WTC11 (cell line): ENCODE results near the gene COL21A1. TPM values are rescaled to one million over a fixed set of nuclear protein-coding genes. Genes with fewer than 3 reads are reported as not detected.
A peak's percentile ranks its signal among the peaks of the same experiment; 100 is the strongest.

Experiments used
- ATAC-seq: fragments of 200-7000 bp; cut with Tn5 transposase; 2 replicates; pipeline ENCODE4 v1.10.0; 2021; ENCODE audit warnings: mild to moderate bottlenecking, moderate library complexity
- CTCF ChIA-PET: fragments of 300-600 bp; sonication (Branson Sonifier 250); formaldehyde crosslinking; loops from one replicate; lab custom pipeline; 2021; ENCODE audit warnings: antibody characterized with exemption; lab: Charles Lee
- POLR2A ChIA-PET: fragments of 350-600 bp; sonication (Branson Sonifier 250); formaldehyde crosslinking; loops from one replicate; lab custom pipeline; 2021; ENCODE audit warnings: antibody characterized with exemption; lab: Charles Lee
- DNase-seq: peaks from one replicate; pipeline ENCODE4 v3.0.0; 2021; ENCODE audit warnings: low spot score
- H3K27ac Mint-ChIP-seq: 2 replicates; pipeline ENCODE4 v1.8.0; 2021; ENCODE audit warnings: mixed read lengths
- H3K27me3 Mint-ChIP-seq: 2 replicates; pipeline ENCODE4 v1.8.0; 2021; ENCODE audit warnings: low read depth, mild to moderate bottlenecking, moderate library complexity, mixed read lengths
- H3K36me3 Mint-ChIP-seq: 2 replicates; pipeline ENCODE4 v1.8.0; 2021; ENCODE audit warnings: mixed read lengths
- H3K4me1 Mint-ChIP-seq: 2 replicates; pipeline ENCODE4 v1.8.0; 2022; ENCODE audit warnings: mixed read lengths
- H3K4me3 Mint-ChIP-seq: 2 replicates; pipeline ENCODE4 v1.8.0; 2021; ENCODE audit warnings: mild to moderate bottlenecking, moderate library complexity, mixed read lengths
- H3K9me3 Mint-ChIP-seq: 2 replicates; pipeline ENCODE4 v1.8.0; 2021; ENCODE audit warnings: mixed read lengths
- ATF1 ChIP-seq: sonication (generic); formaldehyde crosslinking; IDR thresholded peaks from 2 replicates; pipeline ENCODE4 v1.8.1; 2023; ENCODE audit warnings: mild to moderate bottlenecking, moderate library complexity, missing genetic modification reagents
- ESRRA ChIP-seq: sonication (generic); formaldehyde crosslinking; IDR thresholded peaks from 2 replicates; pipeline ENCODE4 v1.8.1; 2022; ENCODE audit warnings: mild to moderate bottlenecking, missing genetic modification reagents, borderline replicate concordance
- GTF2I ChIP-seq: fragments of 250-450 bp; sonication (Bioruptor Pico); conservative IDR thresholded peaks from 2 replicates; pipeline ENCODE4 v1.4.0; 2021; ENCODE audit warnings: mild to moderate bottlenecking
- JAZF1 ChIP-seq: fragments of 250-450 bp; sonication (Bioruptor Pico); IDR thresholded peaks from 2 replicates; pipeline ENCODE4 v1.9.0; 2021; ENCODE audit warnings: moderate library complexity, mild to moderate bottlenecking, inconsistent platforms
- NR2C2 ChIP-seq: sonication (generic); formaldehyde crosslinking; IDR thresholded peaks from 2 replicates; pipeline ENCODE4 v1.8.0; 2022; ENCODE audit warnings: mild to moderate bottlenecking, missing genetic modification reagents
- OVOL2 ChIP-seq: fragments of 250-450 bp; sonication (Bioruptor Pico); IDR thresholded peaks from 2 replicates; pipeline ENCODE4 v1.9.0; 2021; ENCODE audit warnings: mild to moderate bottlenecking, borderline replicate concordance
- RELA ChIP-seq: sonication (generic); formaldehyde crosslinking; IDR thresholded peaks from 2 replicates; pipeline ENCODE4 v1.8.1; 2022; ENCODE audit warnings: missing genetic modification reagents, mild to moderate bottlenecking, borderline replicate concordance
- SOX15 ChIP-seq: fragments of 250-450 bp; sonication (Bioruptor Pico); IDR thresholded peaks from 2 replicates; pipeline ENCODE4 v1.9.0; 2021; ENCODE audit warnings: mild to moderate bottlenecking
- TP53 ChIP-seq: sonication (generic); formaldehyde crosslinking; IDR thresholded peaks from 2 replicates; pipeline ENCODE4 v1.8.1; 2023; ENCODE audit warnings: mild to moderate bottlenecking, missing genetic modification reagents
- ZNF138 ChIP-seq: sonication (generic); formaldehyde crosslinking; conservative IDR thresholded peaks from 2 replicates; pipeline ENCODE4 v1.8.1; 2022; ENCODE audit warnings: mild to moderate bottlenecking, moderate library complexity, missing genetic modification reagents
- ZNF232 ChIP-seq: sonication (generic); formaldehyde crosslinking; IDR thresholded peaks from 2 replicates; pipeline ENCODE4 v1.8.0; 2022; ENCODE audit warnings: mild to moderate bottlenecking, missing genetic modification reagents
- ZNF317 ChIP-seq: sonication (generic); formaldehyde crosslinking; IDR thresholded peaks from 2 replicates; pipeline ENCODE4 v1.8.1; 2023; ENCODE audit warnings: low read depth, mild to moderate bottlenecking, moderate library complexity, missing genetic modification reagents, borderline replicate concordance
- total RNA-seq: library from RNA; stranded (reverse); gene quantifications from 3 replicates; pipeline ENCODE4 v1.2.3, GENCODE V29; 2021
- TF ChIP-seq, protein P1 (sequence below): fragments of 250-450 bp; sonication (Bioruptor Pico); IDR thresholded peaks from 2 replicates; pipeline ENCODE4 v2.1.2; 2022; ENCODE audit warnings: mild to moderate bottlenecking, moderate library complexity
- TF ChIP-seq, protein P2 (sequence below): sonication (generic); formaldehyde crosslinking; IDR thresholded peaks from 2 replicates; pipeline ENCODE4 v1.8.1; 2022; ENCODE audit warnings: mild to moderate bottlenecking, moderate library complexity, missing genetic modification reagents
- TF ChIP-seq, protein P3 (sequence below): fragments of 250-450 bp; sonication (Bioruptor Pico); IDR thresholded peaks from 2 replicates; pipeline ENCODE4 v1.9.0; 2021; ENCODE audit warnings: moderate library complexity, mild to moderate bottlenecking, inconsistent platforms, borderline replicate concordance
- TF ChIP-seq, protein P4 (sequence below): sonication (generic); formaldehyde crosslinking; IDR thresholded peaks from 2 replicates; pipeline ENCODE4 v1.8.0; 2022; ENCODE audit warnings: missing genetic modification reagents
- TF ChIP-seq, protein P5 (sequence below): fragments of 250-450 bp; sonication (Bioruptor Pico); IDR thresholded peaks from 2 replicates; pipeline ENCODE4 v1.9.0; 2021; ENCODE audit warnings: mild to moderate bottlenecking
- TF ChIP-seq, protein P6 (sequence below): sonication (generic); formaldehyde crosslinking; IDR thresholded peaks from 2 replicates; pipeline ENCODE4 v1.8.1; 2023; ENCODE audit warnings: mild to moderate bottlenecking, missing genetic modification reagents, moderate library complexity
- TF ChIP-seq, protein P7 (sequence below): sonication (generic); formaldehyde crosslinking; IDR thresholded peaks from 2 replicates; pipeline ENCODE4 v1.8.0; 2022; ENCODE audit warnings: mild to moderate bottlenecking, missing genetic modification reagents

COL21A1 gene
- total RNA-seq, 1 experiment from 2014 or later = 4.4 TPM

DNA sequence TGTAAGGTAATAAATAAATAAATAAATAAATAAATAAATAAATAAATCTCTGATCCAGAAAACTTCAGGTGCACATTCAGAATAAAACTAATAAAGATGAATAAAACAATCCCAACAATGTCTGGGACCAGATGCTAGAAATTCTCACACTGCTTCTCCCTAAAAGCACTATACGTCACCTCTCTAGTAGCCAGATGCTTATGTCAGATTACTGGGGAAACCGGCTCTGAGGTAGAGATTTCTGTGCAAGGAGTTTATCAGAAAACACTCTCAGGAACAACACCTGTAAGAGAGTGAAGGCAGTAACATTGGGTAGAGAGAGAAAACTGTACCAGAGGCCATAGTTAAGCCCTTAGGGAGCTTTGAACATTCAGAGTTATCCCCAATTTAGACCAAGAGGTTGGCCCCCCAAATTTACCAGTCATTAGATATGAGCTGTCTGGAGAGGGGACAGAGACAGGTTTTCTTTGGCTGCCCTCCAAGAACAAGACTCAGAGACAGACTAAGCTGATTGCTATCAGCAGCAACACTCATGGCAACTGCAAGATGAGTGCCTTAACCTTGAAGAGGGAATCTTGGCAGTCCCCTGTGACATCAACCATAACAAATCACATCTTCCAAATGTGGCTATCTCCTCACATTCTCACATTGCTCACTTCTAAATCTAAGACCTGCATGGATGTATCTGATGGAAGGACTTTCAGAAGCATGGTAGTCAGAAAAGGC lies 220.8 kb downstream of the COL21A1 start (continued):
- TF ChIP-seq, protein P1, sequence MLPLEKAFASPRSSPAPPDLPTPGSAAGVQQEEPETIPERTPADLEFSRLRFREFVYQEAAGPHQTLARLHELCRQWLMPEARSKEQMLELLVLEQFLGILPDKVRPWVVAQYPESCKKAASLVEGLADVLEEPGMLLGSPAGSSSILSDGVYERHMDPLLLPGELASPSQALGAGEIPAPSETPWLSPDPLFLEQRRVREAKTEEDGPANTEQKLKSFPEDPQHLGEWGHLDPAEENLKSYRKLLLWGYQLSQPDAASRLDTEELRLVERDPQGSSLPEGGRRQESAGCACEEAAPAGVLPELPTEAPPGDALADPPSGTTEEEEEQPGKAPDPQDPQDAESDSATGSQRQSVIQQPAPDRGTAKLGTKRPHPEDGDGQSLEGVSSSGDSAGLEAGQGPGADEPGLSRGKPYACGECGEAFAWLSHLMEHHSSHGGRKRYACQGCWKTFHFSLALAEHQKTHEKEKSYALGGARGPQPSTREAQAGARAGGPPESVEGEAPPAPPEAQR (CRISPR knock-in tag) = no peak

DNA sequence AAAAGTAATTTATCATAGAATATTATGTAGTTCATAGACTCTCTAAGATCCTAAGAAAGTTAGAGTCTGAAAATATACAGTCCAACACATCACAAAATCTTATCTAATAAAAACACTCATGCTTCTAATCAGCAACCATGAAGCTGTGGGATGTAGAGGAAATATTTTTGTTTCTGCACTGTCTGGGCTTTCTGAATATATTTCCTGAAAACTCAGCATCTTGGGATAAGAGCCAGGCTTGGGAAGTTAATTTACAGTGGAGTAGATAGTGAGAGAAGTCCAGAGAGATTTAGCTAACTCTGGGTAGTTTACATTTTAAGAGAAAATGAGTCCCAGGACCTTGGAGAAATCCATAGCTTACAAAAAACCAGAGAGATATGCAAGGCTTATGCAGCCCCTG lies 221.6 kb downstream of the COL21A1 start:
- Mint-ChIP-seq H3K27me3 (no peaks in the 10 kb centered on the region), H3K36me3 (peaks cover 4% of the 10 kb centered on the region; the same call in 1 of the 2 replicates), H3K4me1 (peaks cover 27% of the 10 kb centered on the region), H3K9me3 (peaks cover 12% of the 10 kb centered on the region), H3K4me3 (no peak overlapping the region), H3K27ac (no peak overlapping the region)
- no peak for ATAC-seq
- TF ChIP-seq NR2C2 (CRISPR knock-in tag) = no peak
- POLR2A ChIA-PET = no interaction called here
- no peak for DNase-seq
- CTCF ChIA-PET = no interaction called here

DNA sequence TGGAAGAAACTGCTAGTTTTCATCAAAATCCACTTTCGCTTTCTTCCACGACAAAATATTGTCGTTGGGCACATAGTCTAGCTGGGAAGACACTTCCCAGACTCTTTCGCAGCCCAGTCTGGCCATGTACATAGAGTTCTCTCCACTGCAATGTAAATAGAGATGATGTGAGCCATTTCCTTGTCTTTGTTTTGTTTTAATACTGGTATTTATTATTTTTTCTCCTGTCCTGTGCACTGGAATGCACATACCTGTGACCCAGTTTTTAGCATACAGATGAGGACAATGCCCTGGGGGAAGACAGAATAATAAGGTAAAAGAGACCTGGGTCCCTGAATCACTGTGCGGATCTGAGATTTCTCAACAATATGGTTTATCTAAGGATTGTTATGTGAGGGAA lies 222.4 kb downstream of the COL21A1 start:
- H3K27me3 Mint-ChIP-seq = no peaks in the 10 kb centered on the region
- ChIA-PET CTCF (interaction anchor here (1.7 kb wide), 1 partner anchor 268 kb away, joined by 7 read pairs; no protein-coding TSS in a partner anchor), POLR2A (no interaction called here)
- H3K4me3 Mint-ChIP-seq = no peak overlapping the region
- no peak for DNase-seq
- H3K4me1 Mint-ChIP-seq = peaks cover 27% of the 10 kb centered on the region
- peaks cover 15% of the 10 kb centered on the region for H3K9me3 Mint-ChIP-seq
- no peak overlapping the region for H3K27ac Mint-ChIP-seq
- no peak for ATAC-seq
- TF ChIP-seq, protein P2, sequence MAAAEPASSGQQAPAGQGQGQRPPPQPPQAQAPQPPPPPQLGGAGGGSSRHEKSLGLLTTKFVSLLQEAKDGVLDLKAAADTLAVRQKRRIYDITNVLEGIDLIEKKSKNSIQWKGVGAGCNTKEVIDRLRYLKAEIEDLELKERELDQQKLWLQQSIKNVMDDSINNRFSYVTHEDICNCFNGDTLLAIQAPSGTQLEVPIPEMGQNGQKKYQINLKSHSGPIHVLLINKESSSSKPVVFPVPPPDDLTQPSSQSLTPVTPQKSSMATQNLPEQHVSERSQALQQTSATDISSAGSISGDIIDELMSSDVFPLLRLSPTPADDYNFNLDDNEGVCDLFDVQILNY = no peak
- TF ChIP-seq, protein P3, sequence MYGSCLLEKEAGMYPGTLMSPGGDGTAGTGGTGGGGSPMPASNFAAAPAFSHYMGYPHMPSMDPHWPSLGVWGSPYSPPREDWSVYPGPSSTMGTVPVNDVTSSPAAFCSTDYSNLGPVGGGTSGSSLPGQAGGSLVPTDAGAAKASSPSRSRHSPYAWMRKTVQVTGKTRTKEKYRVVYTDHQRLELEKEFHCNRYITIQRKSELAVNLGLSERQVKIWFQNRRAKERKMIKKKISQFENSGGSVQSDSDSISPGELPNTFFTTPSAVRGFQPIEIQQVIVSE (CRISPR knock-in tag) = no peak
- TF ChIP-seq, protein P4, sequence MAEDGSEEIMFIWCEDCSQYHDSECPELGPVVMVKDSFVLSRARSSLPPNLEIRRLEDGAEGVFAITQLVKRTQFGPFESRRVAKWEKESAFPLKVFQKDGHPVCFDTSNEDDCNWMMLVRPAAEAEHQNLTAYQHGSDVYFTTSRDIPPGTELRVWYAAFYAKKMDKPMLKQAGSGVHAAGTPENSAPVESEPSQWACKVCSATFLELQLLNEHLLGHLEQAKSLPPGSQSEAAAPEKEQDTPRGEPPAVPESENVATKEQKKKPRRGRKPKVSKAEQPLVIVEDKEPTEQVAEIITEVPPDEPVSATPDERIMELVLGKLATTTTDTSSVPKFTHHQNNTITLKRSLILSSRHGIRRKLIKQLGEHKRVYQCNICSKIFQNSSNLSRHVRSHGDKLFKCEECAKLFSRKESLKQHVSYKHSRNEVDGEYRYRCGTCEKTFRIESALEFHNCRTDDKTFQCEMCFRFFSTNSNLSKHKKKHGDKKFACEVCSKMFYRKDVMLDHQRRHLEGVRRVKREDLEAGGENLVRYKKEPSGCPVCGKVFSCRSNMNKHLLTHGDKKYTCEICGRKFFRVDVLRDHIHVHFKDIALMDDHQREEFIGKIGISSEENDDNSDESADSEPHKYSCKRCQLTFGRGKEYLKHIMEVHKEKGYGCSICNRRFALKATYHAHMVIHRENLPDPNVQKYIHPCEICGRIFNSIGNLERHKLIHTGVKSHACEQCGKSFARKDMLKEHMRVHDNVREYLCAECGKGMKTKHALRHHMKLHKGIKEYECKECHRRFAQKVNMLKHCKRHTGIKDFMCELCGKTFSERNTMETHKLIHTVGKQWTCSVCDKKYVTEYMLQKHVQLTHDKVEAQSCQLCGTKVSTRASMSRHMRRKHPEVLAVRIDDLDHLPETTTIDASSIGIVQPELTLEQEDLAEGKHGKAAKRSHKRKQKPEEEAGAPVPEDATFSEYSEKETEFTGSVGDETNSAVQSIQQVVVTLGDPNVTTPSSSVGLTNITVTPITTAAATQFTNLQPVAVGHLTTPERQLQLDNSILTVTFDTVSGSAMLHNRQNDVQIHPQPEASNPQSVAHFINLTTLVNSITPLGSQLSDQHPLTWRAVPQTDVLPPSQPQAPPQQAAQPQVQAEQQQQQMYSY (CRISPR knock-in tag) = no peak
- no peak for TF ChIP-seq TP53 (CRISPR knock-in tag)
- TF ChIP-seq ZNF138 (CRISPR knock-in tag) = no peak
- TF ChIP-seq, protein P5, sequence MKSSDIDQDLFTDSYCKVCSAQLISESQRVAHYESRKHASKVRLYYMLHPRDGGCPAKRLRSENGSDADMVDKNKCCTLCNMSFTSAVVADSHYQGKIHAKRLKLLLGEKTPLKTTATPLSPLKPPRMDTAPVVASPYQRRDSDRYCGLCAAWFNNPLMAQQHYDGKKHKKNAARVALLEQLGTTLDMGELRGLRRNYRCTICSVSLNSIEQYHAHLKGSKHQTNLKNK = no peak
- no peak for TF ChIP-seq ZNF317 (CRISPR knock-in tag)
- TF ChIP-seq ZNF232 = no peak
- H3K36me3 Mint-ChIP-seq = peaks cover 6% of the 10 kb centered on the region; the same call in 1 of the 2 replicates

DNA sequence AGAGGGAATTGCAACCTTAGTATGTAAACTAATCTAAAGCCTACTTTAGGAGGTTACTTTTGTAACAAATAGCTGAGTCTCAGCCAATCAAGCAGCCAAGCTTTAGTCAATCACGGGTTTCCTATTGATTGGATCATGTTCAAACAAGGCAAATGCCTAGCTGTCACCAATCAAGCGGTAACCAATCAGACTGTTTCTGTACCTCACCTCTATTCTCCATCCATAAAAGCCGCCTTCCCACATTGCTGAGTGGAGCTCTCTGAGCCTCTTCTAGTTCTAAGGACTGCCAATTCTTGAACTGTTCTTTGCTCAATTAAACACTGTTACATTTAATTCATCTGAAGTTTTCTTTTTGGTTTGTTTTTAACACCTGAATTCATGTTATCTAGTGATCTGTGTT lies 223.6 kb downstream of the COL21A1 start:
- ChIA-PET POLR2A (no interaction called here), CTCF (interaction anchor here (0.8 to 1.7 kb wide), 2 partner anchors 30 to 269 kb away, joined by 3 to 7 read pairs; no protein-coding TSS in a partner anchor)
- DNase-seq (no peak), ATAC-seq (peak; percentile 69; the same call in 1 of the 2 replicates)
- Mint-ChIP-seq H3K4me1 (peaks cover 27% of the 10 kb centered on the region), H3K4me3 (no peak overlapping the region), H3K27ac (peak overlapping the region; percentile 39; the same call in 1 of the 2 replicates), H3K9me3 (peaks cover 18% of the 10 kb centered on the region), H3K36me3 (peaks cover 6% of the 10 kb centered on the region; the same call in 1 of the 2 replicates), H3K27me3 (no peaks in the 10 kb centered on the region)
- TF ChIP-seq, protein P6, sequence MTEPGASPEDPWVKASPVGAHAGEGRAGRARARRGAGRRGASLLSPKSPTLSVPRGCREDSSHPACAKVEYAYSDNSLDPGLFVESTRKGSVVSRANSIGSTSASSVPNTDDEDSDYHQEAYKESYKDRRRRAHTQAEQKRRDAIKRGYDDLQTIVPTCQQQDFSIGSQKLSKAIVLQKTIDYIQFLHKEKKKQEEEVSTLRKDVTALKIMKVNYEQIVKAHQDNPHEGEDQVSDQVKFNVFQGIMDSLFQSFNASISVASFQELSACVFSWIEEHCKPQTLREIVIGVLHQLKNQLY (CRISPR knock-in tag) = no peak
- TF ChIP-seq GTF2I (CRISPR knock-in tag) = no peak
- no peak for TF ChIP-seq OVOL2 (CRISPR knock-in tag)
- TF ChIP-seq, protein P7, sequence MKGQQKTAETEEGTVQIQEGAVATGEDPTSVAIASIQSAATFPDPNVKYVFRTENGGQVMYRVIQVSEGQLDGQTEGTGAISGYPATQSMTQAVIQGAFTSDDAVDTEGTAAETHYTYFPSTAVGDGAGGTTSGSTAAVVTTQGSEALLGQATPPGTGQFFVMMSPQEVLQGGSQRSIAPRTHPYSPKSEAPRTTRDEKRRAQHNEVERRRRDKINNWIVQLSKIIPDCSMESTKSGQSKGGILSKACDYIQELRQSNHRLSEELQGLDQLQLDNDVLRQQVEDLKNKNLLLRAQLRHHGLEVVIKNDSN (CRISPR knock-in tag) = no peak
- TF ChIP-seq SOX15 (CRISPR knock-in tag) = no peak
- TF ChIP-seq ATF1 (CRISPR knock-in tag) = no peak
- no peak for TF ChIP-seq ESRRA (CRISPR knock-in tag)
- TF ChIP-seq JAZF1 (CRISPR knock-in tag) = no peak
- no peak for TF ChIP-seq RELA (CRISPR knock-in tag)
- TF ChIP-seq, protein P1 (CRISPR knock-in tag) = no peak
